ENCODE data around the gene RAB7A.

GRCh38 chr3:128767094-128767750 is 41.2 kb downstream of the RAB7A start:
- no peak for TF ChIP-seq CTCF (IDR thresholded peaks at IDR 0.05)
- no peak for TF ChIP-seq POLR2A (IDR thresholded peaks at IDR 0.05)
- no peak for TF ChIP-seq POLR2AphosphoS5 (IDR thresholded peaks at IDR 0.05)
- TF ChIP-seq EP300 (IDR thresholded peaks at IDR 0.05; ENCODE audit: low read depth): no peak
